ENCODE measurements around the gene IFT27.
"Not testable (repeated sequence)": the region's sequence is repeated elsewhere in the genome, so short reads cannot be mapped to it uniquely, and the experiment has no call there.

IFT27 gene

DNA sequence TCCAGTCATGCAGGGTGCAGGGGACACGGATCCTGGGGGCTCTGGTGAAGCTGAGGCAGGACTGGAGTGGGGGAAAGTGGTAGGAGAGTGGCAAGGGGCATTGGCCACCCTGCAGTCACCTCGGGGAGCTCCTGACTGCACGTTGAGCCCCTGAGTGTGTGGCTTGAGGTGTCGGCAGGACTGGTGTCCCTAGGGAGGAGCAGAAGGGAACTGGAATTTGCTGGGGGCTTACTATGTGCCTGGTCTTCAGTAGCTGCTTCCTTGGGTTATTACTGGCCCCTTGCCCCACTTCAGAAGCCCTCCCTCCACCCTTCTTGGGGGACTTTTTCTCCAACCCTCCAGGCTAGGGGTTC lies 31.5 kb downstream of the IFT27 start:
- no peak for DNase-seq (ENCODE audit: low read depth, low spot score)

DNA sequence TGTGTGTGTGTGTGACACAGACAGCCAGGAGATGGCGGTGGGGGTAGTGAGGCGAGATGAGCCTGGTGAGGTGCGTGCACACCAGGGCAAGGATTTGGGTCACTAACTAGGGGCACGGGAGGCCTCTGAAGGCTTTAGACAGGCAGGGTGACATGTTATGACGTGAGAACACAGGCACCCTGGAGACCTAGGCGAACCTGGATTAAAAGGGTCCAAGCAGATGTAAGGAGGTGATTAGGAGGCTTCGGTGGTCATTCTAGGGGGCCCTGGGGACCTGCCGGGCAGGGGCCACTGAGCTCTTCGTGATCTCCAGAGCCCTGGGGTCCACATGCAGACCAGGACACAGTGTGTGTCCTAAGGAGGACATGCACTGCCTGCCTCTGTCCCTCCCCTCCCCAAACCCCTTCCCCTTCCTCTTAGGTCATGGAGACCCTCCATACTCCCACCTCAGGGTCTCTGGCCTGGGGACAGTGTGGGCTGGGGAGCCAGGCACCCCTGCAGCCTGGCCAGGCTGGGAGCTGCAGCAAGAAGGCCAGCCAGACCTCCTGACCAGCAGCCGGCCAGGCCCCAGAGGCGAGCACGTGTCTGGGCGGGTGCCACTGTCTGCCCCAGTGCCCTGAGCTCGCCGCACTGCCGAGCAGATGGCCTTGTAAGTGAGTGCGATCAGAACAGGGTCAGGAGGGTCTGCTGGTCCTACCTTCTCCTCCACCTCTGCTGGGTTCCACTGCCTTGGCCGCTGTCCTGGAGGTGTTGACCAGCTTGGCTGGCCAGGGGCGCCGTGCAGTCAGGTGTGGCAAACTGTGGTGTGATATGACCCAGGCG lies 32.1 kb downstream of the IFT27 start:
- DNase-seq (ENCODE audit: low read depth, low spot score), result no peak

DNA sequence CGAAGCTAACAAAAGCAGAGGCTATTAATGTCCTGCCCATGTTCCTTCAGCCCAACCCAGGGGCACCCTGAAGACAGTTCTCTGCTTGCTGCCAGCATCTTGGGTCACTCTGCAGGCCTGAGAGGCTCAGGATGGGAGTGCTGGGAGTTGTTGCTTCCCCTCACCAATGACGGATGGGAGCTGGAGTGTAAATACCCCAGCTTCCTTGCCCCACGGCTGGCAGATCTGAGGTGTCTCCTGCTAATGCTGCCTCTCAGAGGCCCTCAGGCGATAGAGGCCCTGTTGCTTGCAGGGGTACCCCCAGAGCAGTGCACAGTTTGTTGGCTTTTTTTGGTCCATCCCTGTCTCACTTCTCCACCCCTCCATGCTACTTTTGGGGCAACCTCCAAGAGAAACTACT lies 32.9 kb downstream of the IFT27 start:
- DNase-seq (ENCODE audit: low read depth, low spot score), result no peak

DNA sequence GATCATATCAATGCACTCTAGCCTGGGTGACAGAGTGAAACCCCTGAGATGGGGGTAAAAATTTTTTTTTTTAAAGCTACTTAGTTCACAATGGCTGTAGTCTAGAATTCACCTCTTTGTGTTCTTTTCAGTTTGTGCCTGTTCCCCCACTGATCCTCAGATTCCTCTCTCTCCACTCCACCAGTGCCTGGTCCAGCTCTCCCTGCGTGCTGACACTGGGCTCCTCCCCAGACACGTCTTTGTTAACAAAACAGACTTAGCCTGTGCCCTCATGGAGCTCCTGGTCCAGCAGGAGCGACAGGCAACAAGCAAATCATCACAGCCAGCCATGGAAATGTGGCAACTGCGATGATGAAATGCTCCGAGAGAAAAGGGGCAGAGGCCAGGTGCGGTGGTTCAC lies 34.0 kb downstream of the IFT27 start:
- no peak for DNase-seq (ENCODE audit: low read depth, low spot score)

DNA sequence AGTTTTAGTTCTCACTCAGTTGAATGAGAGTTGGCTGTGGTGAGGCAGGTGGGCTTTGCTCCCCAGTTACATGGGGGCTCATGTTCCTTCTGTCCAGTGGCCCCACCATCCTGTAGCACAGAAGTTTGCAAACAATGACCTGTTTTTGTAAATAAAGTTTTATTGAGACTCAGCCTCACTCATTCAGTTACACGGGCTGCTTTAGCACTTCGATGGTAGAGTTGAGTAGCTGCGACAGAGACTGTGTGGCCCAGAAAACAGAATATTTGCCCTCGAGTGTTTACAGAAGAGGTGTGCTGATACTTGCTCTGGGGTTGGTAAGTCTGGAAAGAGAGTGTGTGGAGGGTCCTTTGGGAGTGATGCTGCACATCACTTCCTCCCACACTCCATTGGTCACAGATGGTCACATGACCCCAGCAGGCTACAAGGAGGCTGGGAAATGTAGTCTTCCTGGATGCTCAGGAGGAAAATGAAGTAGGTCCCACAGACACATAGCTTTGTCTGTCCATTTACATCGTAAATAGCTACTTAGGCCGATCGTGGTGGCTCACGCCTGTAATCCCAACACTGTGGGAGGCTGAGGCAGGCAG lies 34.6 kb downstream of the IFT27 start:
- DNase-seq (ENCODE audit: low read depth, low spot score), result no peak

DNA sequence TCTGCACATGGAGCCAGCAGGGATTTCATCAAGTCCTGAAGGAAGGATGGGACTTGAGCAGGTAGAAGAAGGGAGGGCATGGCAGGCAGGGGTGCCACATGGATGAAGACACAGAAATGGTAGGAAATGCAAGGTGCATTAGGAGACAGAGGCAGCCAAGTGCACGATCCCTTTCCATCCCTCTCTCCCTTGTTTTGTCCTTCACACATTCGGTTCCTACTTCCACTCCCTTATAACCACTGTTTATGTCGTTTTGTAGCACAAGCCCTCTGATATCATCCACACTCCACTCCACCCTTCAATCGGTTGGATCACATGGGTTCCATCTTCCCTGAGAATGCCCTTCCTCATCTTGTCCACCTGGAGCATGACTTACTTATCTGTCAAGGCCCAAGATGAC lies 35.2 kb downstream of the IFT27 start:
- no peak for DNase-seq (ENCODE audit: low read depth, low spot score)

DNA sequence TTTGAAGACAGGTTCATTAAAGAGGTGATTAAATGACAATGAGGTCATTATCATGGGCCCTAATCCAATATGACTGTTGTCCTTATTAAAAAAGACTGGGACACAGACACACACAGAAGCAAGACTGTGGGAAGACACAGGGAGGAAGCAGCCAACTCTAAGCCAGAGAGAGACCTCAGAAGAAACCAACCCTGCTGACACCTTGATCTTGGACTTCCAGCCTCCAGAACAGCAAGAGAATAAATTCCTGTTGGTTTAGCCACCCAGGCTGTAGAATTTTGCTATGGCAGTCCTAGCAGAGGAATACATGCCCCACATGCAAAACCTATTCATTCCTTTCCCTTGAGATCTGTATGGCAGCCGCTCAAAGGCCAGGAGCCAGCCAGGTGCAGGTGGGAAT lies 36.7 kb downstream of the IFT27 start:
- DNase-seq (ENCODE audit: low read depth, low spot score), result no peak

DNA sequence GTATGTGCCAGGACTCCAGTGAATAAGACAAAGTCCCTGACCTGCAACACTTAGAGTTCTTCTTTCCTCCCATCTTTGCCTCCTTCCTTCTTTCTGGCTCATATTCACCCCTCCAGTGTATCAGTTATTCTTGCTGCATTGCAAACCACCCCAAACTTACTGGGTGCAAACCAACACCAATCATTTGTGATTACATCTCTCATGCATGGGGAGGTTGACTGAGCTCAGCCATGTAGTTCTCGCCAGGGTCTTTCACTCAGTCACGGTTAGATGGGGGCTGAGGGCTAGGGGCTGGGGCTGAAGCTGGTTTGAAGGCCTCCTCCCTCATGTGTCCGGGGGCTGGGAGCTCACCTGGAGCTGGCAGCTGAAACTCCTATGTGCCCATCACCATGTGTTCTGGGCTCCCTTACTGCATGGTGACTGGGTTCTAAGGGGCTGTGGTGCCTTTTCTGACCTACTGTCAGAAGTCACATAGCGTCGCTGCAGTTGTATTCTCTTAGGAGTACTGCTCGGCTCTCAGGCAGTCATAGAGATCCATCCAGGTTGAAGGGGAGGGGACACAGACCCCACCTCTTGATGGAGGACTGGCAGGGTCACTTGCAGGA lies 37.4 kb downstream of the IFT27 start:
- no peak for DNase-seq (ENCODE audit: low read depth, low spot score)

DNA sequence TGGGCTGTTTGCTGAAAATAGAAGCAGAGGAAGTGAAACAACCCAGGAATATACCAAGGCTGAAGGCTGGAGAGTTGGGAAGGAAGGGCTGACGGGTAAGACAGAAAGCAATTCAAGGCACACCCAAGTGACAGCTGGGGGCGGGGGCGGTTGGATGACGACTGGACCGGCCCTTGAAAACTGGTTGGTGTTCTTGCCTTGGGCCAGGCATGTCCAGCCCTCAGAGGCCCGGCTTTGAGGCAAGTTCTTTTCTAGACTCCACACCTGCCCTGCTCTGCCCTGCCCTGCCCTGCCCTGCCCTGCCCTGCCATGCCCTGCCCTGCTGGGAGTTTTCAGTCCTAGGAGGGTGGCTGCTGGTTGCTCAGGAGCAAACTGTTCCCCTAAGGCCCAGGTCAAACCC lies 38.1 kb downstream of the IFT27 start:
- DNase-seq (ENCODE audit: low read depth, low spot score), result no peak

DNA sequence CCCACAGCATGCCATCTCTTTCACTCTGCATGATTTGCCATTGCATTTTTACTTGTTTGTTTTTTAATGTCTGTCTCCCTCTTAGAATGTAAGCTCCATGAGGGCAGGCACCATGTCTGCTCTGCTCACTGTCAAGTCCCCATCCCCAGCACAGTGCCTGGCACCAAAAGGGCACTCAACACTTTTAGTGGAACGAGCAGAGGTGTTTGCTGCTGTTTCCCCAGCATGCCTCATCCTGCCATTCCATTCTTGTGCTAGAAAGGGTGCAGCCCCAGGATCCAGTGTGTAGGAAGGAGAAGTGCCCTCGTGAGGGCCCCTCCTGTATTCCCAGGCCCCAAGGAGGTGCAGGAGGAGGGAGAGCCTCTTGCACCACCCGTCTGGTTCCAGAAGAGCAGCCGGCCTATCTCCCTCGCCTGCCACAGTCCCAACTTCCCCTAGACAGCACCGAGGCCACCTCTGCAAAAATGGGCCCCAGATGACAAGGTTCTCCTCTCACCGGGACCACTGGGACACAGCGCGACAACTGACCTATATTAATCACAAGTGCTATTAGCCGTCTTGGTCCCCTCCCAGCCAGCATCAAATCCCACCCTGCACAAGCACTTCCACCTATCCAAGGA lies 39.1 kb downstream of the IFT27 start:
- DNase-seq (ENCODE audit: low read depth, low spot score), result no peak

DNA sequence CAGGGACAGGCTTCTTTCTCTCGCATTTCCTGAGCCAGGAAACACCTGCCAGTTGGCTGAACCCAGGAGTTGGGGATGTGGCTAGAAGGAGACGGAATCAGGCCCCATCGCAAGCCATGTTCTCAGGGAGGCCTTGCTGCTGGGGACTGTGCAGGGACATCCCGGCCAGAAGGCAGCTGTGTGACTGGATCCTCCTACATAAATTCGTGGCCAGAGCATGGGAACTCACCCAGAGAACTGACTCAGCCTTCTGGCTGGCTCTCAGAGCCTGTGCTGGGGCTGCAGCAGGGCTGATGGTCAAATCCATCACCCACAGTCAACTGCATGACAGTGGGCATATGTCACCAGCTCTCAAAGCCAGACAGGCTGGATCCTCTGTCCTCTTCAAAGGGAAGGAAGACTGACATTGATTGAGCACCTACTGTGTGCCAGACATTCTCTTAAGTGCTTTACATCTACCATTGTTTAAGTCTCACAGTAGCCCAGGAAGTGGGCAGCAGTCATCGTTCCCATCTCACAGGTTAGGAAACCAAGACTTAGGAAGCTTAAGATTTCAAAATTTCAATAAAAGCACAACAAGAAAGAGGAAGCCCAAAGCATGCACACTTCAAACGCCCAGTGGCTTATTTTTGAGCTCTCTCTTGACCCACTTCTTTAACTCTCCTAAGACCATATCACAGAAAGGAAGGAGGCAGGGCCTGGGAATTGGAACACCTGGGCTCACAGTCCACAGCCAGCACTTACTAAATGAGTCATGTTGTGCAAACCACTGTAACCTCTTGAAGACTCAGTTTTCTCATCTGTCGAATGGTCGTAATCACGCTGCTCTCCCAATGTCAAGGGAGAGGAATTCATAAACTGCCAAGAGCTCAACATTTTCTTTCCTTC lies 41.5 kb downstream of the IFT27 start:
- DNase-seq (ENCODE audit: low read depth, low spot score), result no peak

DNA sequence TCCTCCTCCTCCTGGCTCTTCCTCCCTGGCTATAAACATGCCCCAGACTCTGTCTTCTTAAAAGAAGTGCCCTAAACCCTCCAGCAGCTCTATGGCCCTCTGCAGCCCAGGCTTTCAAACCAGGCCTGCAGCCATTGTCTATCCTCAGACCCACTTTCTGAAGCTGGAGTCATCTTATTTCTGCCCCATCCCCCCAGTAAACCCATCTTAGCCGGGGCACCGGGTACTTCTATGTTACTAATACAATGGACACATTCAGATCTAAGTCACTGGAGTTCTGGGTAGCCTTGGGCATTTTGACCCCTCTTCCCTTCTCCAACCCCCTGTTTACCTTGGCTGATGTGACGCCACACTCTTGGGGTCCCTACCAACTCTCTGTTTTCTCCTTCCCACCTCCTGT lies 42.6 kb downstream of the IFT27 start:
- DNase-seq (ENCODE audit: low read depth, low spot score), result no peak

DNA sequence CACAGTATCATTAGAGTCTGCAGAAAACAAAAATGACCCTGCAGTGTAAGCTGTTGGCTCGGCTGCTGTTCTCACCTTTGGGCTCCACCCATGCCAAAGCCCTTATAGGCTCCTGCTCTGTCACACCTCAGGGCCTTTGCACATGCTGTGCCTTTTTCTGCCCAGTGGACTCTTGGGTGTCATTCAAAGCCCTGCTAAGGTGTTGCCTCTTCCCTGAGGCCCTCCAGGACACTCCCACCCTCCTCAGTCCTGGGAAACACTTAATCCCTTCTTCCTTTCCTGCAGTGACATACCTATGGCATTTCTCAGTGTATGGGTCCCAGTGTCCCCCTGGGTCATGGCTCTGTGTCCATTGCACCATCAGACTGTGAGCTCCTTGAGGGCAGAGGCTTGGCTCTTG lies 43.3 kb downstream of the IFT27 start:
- DNase-seq (ENCODE audit: low read depth, low spot score), result no peak

DNA sequence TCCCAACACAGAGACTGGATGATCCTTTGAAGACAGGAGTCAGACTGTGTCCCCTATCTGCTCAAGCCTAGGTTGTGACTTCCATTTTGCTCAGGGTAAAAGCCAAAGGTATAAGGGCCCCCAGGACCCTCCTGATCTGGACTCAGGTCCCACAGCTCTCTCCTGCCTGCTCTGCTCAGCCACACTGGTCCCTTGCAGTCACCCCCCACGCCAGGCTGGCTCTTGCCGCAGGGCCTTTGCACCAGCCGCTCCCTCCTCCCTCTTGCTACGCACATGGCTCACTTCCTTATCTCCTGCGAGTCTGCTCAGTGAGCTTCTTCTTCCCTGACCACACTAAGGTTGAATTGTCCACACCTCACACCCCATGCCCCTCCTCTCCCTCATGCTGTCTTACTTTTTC lies 44.0 kb downstream of the IFT27 start:
- DNase-seq (ENCODE audit: low read depth, low spot score), result no peak

DNA sequence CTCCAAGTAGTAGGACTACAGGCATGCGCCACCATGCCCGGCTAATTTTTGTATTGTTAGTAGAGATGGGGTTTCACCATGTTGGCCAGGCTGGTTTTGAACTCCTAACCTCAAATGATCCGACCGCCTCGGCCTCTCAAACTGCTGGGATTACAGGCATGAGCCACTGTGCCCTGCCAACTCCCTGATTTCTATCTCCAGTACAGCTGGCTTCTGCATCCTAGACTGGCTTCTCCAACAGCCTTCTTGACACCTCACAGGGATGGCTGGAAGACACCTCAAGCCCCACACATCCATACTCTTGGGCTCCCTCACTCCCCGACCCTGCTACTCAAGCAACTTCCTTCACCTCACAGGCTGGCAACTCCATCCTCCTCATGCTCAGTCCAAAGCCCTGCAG lies 44.6 kb downstream of the IFT27 start:
- not testable (repeated sequence) for DNase-seq (ENCODE audit: low read depth, low spot score)

DNA sequence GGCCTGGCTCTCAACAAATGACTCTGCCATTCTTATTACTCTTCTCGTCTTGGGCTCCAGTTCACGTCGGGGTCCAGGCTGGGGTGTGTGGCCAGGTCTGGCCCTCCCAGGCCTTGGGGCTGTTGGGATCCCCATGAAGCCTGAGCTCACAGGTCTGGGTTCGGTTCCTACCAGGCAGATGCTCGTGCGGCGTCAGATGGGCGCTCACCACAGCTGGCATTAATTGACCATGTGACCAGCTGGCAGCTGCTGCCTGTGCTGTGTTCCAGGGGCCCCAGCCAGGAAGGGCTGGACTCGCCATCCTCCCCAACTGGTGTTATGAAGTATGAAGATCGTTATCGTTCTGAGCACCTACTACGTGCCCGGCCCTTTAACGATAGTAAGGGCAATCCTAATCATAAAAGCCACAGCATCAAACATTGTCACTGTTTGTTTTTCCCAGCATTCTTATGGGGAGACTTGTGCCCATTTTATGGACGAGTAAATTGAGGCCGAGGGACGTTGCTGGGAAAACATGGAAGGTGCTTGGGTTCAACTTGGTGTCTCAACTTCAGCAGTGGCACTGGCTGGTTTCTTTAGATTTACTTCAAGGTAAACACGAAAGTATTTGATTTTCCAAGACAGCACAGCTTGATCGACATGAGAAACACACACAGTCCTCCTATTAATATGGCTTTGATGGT lies 45.6 kb downstream of the IFT27 start:
- DNase-seq (ENCODE audit: low read depth, low spot score), result no peak

DNA sequence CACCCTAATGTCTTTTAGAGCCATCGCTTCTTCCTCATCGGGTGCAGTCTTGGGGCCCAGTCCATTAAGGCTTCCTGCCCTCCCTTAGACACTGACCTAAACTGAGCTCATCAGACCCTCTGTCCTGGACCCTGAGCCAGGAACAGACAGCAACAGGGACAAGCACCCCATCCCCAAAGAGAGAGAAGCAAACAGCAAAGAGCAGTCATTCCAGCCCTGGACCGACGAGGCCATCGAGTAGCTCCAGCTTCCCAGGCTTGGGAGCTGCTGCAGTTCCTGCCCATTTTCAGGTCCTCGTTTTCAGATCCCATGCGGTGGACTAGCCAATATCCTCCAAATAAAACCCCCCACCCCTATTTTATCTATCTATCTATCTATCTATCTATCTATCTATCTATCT lies 46.6 kb downstream of the IFT27 start:
- no peak for DNase-seq (ENCODE audit: low read depth, low spot score)

DNA sequence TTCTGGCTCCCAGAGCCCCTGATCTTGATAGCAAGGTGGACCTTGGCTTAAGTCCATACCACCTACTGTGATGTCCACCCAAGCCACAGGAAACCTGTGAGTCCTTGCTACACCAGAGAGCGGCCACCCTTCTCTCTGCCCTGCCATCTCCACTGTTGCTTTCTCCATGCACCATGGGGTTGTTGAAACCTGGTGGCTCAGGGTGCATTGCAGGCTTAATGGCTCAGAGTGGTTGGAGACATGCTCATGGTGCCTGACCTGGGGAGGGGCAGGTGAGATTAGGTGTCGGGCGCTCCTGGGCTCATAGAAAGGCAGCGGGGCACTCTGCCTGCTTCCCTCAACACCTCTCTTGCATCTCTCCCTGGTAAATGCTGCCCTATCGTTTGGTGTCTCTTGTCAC lies 47.4 kb downstream of the IFT27 start:
- DNase-seq (ENCODE audit: low read depth, low spot score), result no peak

DNA sequence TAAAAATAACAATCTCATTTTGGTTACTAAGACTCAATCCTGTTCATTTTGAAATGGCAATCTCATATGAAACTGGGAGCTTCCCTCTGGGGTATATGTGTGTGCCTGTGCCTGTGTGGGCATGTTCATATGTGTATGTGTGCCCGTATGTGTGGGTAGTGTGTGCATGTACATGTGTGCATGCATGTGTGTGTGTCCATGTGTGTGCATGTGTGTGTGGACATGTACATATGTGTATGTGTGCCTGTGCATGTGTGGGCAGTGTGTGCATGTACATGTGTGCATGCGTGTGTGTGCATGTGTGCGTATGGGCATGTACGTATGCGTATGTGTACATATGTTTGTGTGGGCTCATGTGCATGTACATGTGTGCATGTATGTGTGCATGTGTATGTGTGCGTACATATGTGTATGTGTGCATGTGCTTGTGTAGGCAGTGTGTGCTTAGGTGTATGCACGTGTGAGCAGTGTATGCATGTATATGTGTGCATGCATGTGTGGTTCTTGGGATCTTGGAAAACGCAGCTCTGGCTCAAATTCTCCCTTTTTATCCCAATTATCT lies 47.9 kb downstream of the IFT27 start:
- no peak for DNase-seq (ENCODE audit: low read depth, low spot score)

DNA sequence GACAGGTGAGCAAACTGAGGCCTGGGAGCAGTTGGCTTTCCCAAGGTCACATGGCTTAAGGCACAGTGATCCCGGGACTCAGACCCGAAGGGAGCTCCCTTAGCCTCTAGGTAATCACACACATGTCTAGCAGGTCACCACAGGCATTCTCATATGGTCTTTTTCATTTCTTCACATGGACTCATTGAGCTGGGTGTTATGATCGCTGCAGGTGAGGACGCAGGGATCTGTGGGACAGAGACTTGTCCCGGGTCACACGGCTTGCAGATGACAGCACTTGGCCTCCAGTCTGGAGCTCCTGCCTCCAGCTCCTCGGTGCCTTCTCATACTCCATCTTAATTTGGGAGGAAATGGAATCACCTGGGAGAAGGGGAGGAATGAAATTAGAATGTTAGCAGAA lies 48.8 kb downstream of the IFT27 start:
- DNase-seq (ENCODE audit: low read depth, low spot score), result no peak

DNA sequence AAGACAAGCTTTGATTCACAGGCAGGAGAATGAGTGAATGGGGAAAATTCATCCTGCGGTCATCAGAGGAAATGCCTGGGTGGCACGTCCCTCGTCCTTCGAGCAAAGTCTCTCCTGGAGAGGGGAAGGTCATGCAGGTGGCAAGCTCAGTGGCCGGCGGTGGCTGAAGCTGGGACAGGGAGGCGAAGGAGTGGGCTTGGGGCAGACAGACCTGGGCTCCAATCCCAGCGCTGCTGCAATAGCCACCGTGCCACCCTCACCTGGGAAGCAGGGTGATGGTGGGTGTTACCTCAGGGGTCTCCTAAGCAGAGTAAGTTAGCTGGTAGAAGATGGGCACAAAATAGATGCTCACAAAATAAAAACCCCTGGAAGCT lies 49.9 kb downstream of the IFT27 start:
- DNase-seq (ENCODE audit: low read depth, low spot score), result no peak

All from smooth muscle cell of the brain vasculature (primary cell).